RWPE1 (cell line): Measurements from ENCODE around the gene GPSM1.
"Not testable (repeated sequence)": the region's sequence is repeated elsewhere in the genome, so short reads cannot be mapped to it uniquely, and the experiment has no call there.

ENCODE experiments used
- CTCF ChIA-PET: fragments of 350-600 bp; sonication (Branson Sonifier 250); formaldehyde crosslinking; extraction: SDS; loops from one replicate; lab custom pipeline; 2021; lab: Yijun Ruan, JAX
- POLR2A ChIA-PET: fragments of 400-600 bp; formaldehyde crosslinking; extraction: SDS; loops from one replicate; lab custom pipeline; 2020; ENCODE audit warnings: antibody characterized with exemption; ENCODE audit not compliant: low non-redundant PET; lab: Yijun Ruan, JAX
- DNase-seq: peaks from one replicate; pipeline ENCODE4 v3.0.0; 2012; ENCODE audit warnings: low spot score
- H3K27ac ChIP-seq: fragments of 450-650 bp; 2 replicates; pipeline ENCODE4 v1.5.1; 2017
- TF ChIP-seq, protein P1 (sequence below): fragments of 450-650 bp; conservative IDR thresholded peaks from 2 replicates; pipeline ENCODE4 v1.5.1; 2017; ENCODE audit warnings: low read depth, mild to moderate bottlenecking

The GPSM1 gene

DNA sequence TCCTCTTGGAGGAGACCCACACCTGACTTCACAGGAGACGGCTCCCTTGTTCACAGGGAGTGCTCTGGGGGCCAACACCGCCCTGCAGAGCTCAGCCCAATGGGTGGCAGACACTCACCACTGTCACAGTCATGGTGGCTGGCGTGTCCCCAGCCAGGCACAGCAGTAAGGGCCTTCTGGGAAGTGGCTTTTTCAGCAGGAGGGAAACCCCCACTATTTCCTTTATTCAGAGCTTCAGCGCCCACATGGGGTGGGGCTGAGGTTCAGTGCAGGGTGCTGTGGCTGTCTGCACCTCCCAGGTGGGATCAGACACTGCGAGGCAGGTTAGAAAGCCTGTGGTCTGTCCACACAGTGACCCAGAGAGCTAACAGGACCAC is 76.2 kb downstream of the GPSM1 start:
- ChIA-PET POLR2A (no interaction called here), CTCF (interaction anchor here (0.6 to 1.0 kb wide), 3 partner anchors 21 to 44 kb away, joined by 3 to 6 read pairs (median 6); partner anchors contain the start of gene DNLZ)
- TF ChIP-seq, protein P1, sequence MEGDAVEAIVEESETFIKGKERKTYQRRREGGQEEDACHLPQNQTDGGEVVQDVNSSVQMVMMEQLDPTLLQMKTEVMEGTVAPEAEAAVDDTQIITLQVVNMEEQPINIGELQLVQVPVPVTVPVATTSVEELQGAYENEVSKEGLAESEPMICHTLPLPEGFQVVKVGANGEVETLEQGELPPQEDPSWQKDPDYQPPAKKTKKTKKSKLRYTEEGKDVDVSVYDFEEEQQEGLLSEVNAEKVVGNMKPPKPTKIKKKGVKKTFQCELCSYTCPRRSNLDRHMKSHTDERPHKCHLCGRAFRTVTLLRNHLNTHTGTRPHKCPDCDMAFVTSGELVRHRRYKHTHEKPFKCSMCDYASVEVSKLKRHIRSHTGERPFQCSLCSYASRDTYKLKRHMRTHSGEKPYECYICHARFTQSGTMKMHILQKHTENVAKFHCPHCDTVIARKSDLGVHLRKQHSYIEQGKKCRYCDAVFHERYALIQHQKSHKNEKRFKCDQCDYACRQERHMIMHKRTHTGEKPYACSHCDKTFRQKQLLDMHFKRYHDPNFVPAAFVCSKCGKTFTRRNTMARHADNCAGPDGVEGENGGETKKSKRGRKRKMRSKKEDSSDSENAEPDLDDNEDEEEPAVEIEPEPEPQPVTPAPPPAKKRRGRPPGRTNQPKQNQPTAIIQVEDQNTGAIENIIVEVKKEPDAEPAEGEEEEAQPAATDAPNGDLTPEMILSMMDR, result no peak
- peak overlapping the region; percentile 78 for H3K27ac ChIP-seq
- DNase-seq, result no peak

DNA sequence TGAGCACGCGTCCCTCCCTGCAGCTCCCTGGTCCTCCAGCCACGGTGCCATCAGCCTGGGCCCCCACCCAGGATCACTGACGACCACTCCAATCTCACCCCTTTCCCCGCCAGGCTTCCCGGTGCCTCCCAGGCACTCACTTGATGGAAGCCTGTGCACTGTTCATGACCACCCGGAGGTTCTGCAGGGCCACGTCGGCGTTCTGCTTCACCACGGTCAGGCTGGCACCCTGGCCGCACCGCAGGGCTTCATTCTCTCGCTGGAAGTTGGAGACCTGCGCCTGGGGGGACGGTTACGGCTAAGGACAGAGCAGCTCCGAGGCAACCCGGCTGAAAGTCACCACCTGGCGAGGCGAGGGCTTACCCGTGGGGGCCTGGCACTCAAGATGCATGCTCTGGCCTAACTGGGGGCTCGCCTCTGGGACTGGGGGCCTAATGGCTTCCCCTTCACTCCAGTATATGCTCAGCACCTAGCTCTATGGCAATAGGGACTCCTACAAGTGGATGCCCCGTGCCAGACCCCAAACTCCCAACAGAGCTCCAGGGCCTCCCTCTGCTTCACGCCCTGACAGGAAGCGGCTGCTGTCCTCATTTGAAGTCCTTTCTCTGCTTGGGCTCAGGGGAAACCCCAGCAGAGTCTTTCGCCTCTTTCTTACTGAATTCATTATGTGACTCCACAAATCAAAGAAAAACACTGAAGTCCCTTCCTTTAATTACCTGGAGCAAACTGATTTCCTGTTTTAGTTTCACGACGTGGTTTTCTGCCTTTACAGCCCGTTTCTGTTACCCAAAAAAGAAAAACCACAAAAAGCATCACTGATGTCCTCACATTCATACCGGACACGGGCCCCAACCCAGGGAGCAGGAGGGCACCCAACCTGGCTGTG is 76.8 kb downstream of the GPSM1 start:
- H3K27ac ChIP-seq, result peak overlapping the region; percentile 78
- POLR2A ChIA-PET, result no interaction called here
- CTCF ChIA-PET, result interaction anchor here (0.6 to 0.9 kb wide), 3 partner anchors 10 to 40 kb away, joined by 3 to 6 read pairs (median 3); partner anchors contain the start of gene DNLZ

DNA sequence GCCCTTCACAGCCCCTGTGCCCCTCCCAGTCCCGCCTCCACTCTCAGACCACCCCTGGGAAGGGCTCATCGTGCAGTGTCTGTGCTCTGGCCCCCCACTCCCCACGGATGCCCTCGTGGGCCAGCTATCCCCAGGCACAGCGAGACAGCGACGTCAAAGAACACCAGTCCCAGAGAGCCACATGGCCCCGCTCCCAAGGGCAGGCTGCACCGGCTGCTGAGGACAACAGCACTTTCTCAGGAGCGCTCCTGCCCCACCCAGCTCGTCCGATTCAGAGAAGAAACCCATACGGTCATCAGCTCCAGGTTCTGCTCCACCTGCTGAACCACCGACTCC is 77.4 kb downstream of the GPSM1 start:
- TF ChIP-seq, protein P1, result no peak
- H3K27ac ChIP-seq, result peak overlapping the region; percentile 78
- POLR2A ChIA-PET, result no interaction called here
- CTCF ChIA-PET, result interaction anchor here (0.6 kb wide), 1 partner anchor 11 kb away, joined by 3 read pairs; no protein-coding TSS in a partner anchor
- DNase-seq, result no peak

More for the DNA sequence above, 76.8 kb downstream of the GPSM1 start:
- no peak for DNase-seq
- TF ChIP-seq, protein P1, result no peak

DNA sequence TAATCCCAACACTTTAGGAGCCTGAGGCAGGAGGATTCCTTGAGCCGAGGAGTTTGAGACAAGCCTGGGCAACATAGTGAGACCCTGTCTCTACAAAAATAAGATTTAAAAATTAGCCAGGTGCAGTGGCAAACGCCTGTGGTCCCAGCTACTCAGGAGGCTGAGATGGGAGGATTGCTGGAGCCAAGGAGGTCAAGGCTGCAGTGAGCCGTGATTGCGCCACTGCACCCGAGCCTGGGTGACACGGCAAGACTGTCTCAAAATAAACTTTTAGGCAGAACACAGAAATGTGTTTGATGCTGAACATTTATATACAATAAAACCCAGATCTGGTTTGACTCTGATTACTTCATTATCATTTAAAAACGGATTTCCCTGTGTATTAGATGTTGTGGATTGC is 78.1 kb downstream of the GPSM1 start:
- no peak for DNase-seq
- peak overlapping the region; percentile 78 for H3K27ac ChIP-seq
- TF ChIP-seq, protein P1, result no peak
- ChIA-PET POLR2A (no interaction called here), CTCF (no interaction called here)

DNA sequence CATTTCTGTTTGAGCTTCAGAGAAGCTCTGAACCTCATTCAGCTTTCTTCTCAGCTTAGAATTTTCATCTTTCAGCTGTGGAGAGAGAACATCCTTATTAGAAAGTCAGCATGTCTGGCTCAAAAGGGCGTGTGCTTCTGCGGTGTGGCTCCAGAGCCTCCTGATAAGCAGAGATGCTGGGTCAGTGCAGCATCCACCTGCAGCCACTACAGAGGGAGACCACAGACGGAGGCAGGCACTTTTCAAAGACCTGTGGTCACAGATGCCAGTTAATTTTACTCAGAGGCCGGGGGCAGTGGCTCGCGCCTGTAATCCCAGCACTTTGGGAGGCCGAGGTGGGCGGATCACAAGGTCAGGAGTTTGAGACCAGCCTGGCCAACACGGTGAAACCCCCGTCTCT is 78.6 kb downstream of the GPSM1 start:
- POLR2A ChIA-PET, CTCF ChIA-PET, DNase-seq: not testable (repeated sequence)
- peak overlapping the region; percentile 78 for H3K27ac ChIP-seq

DNA sequence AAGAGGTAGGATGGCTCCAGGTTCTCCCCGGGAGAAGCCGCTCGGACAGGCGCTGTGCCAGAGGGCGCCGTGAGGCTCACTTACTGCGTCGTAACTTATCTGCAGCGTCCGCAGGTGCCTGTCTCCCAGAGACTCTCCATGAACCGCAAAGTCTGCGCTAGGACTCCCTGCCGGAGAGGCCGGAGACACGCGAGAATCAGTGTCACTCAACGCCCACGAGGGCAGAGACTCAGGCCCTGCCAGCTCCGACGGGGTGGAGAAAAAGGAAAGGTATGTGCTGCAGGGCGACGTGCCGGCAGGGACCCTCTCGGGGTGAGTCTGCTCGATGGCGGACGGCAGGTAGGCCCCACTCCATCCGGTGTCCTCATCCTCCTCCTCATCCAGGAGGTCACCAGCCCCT is 79.7 kb downstream of the GPSM1 start:
- CTCF ChIA-PET, POLR2A ChIA-PET, DNase-seq: not testable (repeated sequence)
- H3K27ac ChIP-seq, result peak overlapping the region; percentile 78

DNA sequence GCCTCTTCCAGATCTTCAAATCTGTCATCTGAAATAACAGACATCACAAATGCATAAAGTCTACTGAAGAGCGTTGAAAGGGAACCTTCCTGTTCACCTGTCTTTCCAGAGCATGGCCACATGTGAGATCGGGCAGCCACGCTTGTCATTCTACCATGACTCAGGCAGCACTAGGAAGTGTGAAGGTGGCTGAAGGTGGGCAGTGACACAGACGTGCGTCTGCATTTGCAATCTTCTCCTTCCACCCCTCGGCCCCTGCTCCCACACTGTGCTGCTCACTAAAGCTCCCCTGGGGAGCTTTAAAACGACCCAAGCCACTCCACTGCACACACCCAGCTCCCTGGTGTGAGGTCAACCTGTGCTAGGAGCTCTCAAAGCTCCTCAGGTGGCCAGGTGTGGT is 80.6 kb downstream of the GPSM1 start:
- ChIA-PET CTCF (no interaction called here), POLR2A (no interaction called here)

More for the DNA sequence above, 80.6 kb downstream of the GPSM1 start:
- H3K27ac ChIP-seq, result peak overlapping the region; percentile 78
- DNase-seq, result no peak
- TF ChIP-seq, protein P1, result no peak
